Measurements from ENCODE around the gene RASGRP1.

DNA sequence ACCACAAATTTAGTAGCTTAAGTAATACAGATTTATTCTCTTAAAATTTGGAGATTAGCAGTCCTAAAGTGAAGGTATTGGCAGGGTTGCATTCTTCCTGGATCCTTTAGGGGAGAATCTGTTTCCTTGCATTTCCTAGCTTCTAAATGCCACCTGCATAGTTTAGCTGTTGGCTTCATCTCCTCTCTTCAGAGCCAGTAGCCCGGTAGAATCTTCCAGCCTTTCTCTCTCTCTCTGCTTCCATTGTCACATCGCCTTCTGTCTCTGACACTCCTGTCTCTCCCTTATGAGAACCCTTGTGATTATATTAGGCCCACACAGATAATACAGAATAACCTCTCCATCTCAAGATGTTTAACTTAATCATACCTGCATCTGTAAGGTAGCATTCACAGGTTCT is 89.3 kb downstream of the RASGRP1 start:
- TF ChIP-seq, protein P1, sequence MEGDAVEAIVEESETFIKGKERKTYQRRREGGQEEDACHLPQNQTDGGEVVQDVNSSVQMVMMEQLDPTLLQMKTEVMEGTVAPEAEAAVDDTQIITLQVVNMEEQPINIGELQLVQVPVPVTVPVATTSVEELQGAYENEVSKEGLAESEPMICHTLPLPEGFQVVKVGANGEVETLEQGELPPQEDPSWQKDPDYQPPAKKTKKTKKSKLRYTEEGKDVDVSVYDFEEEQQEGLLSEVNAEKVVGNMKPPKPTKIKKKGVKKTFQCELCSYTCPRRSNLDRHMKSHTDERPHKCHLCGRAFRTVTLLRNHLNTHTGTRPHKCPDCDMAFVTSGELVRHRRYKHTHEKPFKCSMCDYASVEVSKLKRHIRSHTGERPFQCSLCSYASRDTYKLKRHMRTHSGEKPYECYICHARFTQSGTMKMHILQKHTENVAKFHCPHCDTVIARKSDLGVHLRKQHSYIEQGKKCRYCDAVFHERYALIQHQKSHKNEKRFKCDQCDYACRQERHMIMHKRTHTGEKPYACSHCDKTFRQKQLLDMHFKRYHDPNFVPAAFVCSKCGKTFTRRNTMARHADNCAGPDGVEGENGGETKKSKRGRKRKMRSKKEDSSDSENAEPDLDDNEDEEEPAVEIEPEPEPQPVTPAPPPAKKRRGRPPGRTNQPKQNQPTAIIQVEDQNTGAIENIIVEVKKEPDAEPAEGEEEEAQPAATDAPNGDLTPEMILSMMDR (IDR thresholded peaks at IDR 0.05 in 2 of 3, conservative IDR thresholded peaks at IDR 0.05 in 1 of 3; ENCODE audit: borderline replicate concordance in 1 of 3, insufficient read depth in 1 of 3, low read depth in 2 of 3, low read length in 2 of 3): no peak
- no peak for TF ChIP-seq POLR2A (IDR thresholded peaks at IDR 0.05; ENCODE audit: borderline replicate concordance, extremely low read depth, insufficient read depth, insufficient read length)
- TF ChIP-seq, protein P2, sequence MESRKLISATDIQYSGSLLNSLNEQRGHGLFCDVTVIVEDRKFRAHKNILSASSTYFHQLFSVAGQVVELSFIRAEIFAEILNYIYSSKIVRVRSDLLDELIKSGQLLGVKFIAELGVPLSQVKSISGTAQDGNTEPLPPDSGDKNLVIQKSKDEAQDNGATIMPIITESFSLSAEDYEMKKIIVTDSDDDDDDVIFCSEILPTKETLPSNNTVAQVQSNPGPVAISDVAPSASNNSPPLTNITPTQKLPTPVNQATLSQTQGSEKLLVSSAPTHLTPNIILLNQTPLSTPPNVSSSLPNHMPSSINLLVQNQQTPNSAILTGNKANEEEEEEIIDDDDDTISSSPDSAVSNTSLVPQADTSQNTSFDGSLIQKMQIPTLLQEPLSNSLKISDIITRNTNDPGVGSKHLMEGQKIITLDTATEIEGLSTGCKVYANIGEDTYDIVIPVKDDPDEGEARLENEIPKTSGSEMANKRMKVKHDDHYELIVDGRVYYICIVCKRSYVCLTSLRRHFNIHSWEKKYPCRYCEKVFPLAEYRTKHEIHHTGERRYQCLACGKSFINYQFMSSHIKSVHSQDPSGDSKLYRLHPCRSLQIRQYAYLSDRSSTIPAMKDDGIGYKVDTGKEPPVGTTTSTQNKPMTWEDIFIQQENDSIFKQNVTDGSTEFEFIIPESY (IDR thresholded peaks at IDR 0.05; ENCODE audit: extremely low read depth, insufficient replicate concordance, low read length): no peak
- no peak for TF ChIP-seq SIN3A (IDR thresholded peaks at IDR 0.05; ENCODE audit: low read depth)
- no peak for TF ChIP-seq POLR2AphosphoS5 (IDR thresholded peaks at IDR 0.05; ENCODE audit: low read depth, low read length)
- TF ChIP-seq CEBPB (IDR thresholded peaks at IDR 0.05; ENCODE audit: low read depth): no peak
- TF ChIP-seq RAD21 (IDR thresholded peaks at IDR 0.05; ENCODE audit: low read depth): no peak
- no peak for TF ChIP-seq FOSL1 (IDR thresholded peaks at IDR 0.05; ENCODE audit: low read depth)
- no peak for TF ChIP-seq EZH2 (IDR thresholded peaks at IDR 0.05)
- no peak for TF ChIP-seq TCF7L2 (IDR thresholded peaks at IDR 0.05; ENCODE audit: borderline replicate concordance, extremely low read depth, insufficient read depth, insufficient read length)
- no peak for TF ChIP-seq EZH2phosphoT487 (IDR thresholded peaks at IDR 0.05; ENCODE audit: borderline replicate concordance)
- TF ChIP-seq ZNF274 (IDR thresholded peaks at IDR 0.05; ENCODE audit: low read depth, low read length): no peak

All from HCT116 (cell line).